GM18519 (cell line): ENCODE results near the gene IKZF3.
"Not testable (repeated sequence)": the region's sequence is repeated elsewhere in the genome, so short reads cannot be mapped to it uniquely, and the experiment has no call there.

Source experiments
- ATAC-seq: cut with Tn5 transposase; IDR thresholded peaks from one replicate; pipeline ENCODE4 v1.9.1; 2021; ENCODE audit warnings: mild to moderate bottlenecking, moderate library complexity; ENCODE audit not compliant: unreplicated experiment, low FRiP score

The IKZF3 gene

DNA sequence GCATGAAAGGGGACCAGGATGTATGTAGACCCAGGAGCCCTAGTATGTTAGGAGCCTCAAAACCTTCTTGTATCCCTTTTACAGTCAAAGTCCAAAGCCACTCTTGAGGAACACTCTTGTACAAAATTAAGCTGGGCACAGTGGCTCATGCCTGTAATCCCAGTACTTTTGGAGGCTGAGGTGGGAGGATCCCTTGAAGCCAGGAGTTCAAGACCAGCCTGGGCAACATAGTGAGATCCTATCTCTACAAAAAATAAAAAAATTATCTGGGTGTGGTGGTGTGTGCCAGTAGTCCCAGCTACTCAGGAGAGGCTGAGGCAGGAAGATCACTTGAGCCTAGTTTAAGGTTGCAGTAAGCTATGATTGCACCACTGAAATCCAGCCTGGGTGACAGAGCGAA lies 138.2 kb downstream of the IKZF3 start:
- ATAC-seq: not testable (repeated sequence)

DNA sequence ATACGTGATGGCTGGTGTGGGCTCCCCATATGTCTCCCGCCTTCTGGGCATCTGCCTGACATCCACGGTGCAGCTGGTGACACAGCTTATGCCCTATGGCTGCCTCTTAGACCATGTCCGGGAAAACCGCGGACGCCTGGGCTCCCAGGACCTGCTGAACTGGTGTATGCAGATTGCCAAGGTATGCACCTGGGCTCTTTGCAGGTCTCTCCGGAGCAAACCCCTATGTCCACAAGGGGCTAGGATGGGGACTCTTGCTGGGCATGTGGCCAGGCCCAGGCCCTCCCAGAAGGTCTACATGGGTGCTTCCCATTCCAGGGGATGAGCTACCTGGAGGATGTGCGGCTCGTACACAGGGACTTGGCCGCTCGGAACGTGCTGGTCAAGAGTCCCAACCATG lies 139.4 kb downstream of the IKZF3 start:
- no peak for ATAC-seq

DNA sequence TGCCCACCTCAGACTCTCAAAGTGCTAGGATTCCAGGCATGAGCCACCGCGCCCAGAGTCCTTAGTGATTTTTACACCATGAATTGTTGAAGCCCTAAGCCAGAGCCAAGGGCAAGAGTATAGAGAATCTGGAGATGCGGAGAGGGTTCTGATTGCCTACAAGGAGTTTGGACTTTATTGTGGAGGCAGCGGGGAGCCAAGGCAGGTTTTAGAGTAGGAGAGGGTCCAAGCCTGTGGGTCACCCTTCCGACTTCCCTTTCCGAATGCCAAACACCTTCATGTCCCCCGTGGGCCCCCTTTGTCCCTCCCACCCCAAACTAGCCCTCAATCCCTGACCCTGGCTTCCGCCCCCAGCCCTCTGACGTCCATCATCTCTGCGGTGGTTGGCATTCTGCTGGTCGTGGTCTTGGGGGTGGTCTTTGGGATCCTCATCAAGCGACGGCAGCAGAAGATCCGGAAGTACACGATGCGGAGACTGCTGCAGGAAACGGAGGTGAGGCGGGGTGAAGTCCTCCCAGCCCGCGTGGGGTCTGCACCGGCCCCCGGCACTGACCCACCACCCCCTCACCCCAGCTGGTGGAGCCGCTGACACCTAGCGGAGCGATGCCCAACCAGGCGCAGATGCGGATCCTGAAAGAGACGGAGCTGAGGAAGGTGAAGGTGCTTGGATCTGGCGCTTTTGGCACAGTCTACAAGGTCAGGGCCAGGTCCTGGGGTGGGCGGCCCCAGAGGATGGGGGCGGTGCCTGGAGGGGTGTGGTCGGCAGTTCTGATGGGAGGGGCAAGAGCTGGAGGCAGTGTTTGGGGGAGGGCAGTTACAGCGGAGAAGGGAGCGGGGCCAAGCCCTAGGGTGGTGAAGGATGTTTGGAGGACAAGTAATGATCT lies 140.9 kb downstream of the IKZF3 start:
- no peak for ATAC-seq

DNA sequence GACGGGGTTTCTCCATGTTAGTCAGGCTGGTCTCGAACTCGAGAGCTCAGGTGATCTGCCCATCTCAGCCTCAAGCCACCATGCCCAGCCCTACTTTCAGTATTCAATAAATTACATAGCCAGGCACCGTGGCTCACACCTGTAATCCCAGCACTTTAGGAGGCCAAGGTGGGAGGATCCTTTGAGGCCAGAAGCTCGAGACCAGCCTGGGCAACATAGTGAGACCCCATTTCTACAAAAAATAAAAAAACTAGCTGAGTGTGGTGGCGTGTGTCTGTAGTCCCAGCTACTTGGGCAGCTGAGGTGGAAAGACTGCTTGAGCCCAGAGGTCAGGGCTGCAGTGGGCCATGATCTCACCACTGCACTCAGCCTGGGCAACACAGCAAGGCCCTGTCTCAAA lies 142.0 kb downstream of the IKZF3 start:
- ATAC-seq: no peak

DNA sequence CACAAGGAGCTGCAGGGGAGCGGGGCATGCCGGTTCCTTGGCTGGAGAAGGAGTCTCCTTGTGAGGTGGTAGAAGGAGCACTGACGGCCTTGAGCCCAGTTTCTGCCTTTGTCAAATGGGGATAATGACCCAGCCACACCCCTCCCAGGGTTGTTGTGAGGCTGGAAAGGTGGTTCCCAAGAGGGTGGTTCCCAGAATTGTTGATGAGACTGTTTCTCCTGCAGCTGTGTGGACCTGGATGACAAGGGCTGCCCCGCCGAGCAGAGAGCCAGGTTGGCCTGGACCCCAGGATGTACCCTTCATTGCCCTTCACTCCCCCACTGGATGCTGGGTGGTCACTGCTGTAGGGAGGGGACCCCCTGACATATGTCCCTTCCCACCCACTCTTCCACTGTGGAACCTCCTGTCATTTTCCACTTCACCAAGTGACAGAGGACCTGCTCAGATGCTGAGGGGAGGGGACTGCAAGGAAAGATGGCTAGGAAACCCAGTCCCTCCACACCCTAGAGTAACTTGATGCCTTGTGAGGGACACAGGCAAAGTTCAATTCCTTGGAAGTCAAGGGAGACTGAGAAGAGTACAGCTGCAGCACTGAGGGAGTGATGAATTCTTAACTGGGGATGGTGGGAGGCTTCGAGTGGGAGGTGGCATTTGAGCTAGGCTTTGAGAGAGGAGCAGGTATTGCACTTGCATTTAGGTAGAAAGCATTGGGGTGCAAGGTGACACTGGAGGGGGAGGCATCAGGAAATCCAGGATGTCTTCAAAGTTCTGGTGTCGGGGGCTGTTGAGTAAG lies 144.4 kb downstream of the IKZF3 start:
- ATAC-seq: no peak

DNA sequence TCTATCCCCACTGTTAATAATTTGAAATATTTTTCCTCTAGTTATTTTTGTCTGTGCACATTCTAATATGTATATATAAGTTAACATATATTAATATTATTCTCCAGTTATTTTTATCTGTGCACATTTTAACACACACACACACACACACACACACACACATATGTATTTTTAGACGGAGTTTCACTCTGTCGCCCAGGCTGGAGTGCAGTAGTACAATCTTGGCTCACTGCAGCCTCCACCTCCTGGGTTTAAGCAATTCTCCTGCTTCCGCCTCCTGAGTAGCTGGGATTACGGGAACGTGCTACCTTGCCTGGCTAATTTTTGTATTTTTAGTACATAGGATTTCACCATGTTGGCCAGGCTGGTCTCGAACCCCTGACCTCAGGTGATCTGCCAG lies 146.5 kb downstream of the IKZF3 start:
- no peak for ATAC-seq

DNA sequence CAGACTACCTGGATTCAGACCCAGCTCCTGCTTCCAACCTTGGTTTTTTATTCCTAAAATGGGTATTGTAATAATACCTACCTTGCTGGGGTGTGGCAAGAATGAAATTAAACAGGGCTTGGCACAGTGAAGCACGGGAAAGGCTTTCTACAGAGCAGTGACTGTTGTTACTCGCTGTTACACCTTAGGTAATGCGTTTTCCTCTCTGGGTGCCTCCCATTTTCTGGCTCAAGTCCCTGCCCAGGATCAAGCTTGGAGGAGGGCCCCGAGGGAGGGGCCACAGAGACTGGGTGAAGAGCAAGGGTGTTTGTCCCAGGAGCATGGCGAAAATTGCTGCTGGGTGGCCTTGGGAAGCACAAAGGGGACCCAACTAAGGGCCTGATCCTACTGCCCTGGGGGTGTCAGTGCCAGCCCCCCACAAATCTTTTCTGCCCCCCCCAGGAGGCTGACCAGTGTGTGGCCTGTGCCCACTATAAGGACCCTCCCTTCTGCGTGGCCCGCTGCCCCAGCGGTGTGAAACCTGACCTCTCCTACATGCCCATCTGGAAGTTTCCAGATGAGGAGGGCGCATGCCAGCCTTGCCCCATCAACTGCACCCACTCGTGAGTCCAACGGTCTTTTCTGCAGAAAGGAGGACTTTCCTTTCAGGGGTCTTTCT lies 147.1 kb downstream of the IKZF3 start:
- no peak for ATAC-seq

DNA sequence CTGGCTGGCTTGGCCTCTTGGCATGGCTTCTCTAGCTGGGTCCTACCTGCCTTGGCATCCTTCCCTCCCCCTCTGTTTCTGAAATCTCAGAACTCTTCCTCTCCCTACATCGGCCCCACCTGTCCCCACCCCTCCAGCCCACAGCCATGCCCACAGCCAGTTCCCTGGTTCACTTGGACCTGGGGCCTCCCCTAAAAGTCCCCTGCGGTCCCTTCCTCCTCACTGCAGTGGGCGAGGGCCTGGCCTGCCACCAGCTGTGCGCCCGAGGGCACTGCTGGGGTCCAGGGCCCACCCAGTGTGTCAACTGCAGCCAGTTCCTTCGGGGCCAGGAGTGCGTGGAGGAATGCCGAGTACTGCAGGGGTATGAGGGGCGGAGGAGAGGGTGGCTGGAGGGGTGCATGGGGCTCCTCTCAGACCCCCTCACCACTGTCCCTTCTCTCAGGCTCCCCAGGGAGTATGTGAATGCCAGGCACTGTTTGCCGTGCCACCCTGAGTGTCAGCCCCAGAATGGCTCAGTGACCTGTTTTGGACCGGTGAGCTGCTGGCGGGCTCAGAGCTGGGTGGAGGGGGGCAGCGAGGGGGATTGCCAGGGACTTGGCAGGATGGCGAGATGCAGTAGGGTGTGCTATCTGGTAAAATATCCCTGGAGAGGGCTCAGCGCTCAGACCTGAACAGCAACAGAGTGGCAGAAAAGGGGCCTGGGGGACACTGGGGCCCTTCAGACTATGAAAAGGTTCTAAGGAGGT lies 147.9 kb downstream of the IKZF3 start:
- no peak for ATAC-seq

DNA sequence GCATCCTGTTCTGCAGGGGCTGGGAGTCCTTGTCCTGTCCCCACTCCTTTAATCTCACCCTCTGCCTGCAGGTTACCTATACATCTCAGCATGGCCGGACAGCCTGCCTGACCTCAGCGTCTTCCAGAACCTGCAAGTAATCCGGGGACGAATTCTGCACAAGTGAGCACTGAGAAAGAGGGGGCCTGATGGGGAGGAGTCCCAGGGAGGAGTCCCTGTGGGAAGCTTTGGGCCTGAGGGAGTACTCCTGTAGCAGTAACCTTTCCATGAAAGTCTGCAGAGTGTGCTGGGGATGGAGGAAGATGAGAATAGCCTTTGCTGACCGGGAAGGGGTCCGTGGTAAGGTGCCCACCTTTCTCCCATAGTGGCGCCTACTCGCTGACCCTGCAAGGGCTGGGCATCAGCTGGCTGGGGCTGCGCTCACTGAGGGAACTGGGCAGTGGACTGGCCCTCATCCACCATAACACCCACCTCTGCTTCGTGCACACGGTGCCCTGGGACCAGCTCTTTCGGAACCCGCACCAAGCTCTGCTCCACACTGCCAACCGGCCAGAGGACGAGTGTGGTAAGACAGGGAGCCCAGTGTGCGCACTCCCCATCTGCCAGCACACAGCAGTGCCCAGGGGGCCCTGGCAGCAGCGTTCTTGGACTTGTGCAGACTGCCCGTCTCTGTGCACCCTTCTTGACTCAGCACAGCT lies 148.6 kb downstream of the IKZF3 start:
- no peak for ATAC-seq

DNA sequence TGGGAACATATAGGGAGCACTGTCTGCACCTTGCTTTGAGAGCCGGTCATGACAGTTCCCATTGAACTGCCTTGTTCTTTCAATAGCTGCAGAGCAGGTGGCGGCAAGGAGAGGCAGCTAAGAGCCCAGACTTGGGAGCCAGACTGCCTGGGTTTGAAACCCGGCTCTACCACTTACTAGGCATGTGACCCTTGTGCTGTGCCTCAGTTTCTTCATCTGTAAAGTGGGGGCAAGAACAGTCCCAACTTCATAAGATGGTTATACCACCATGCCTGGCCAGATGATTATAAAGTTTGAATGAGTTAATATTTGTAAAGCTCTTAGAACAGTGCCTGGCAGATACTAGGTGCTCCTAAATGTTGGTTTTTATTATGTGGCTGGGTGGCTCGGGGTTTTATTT lies 149.9 kb downstream of the IKZF3 start:
- ATAC-seq: no peak

DNA sequence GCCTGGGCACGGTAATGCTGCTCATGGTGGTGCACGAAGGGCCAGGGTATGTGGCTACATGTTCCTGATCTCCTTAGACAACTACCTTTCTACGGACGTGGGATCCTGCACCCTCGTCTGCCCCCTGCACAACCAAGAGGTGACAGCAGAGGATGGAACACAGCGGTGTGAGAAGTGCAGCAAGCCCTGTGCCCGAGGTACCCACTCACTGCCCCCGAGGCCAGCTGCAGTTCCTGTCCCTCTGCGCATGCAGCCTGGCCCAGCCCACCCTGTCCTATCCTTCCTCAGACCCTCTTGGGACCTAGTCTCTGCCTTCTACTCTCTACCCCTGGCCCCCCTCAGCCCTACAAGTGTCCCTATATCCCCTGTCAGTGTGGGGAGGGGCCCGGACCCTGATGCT lies 152.3 kb downstream of the IKZF3 start:
- ATAC-seq: no peak

DNA sequence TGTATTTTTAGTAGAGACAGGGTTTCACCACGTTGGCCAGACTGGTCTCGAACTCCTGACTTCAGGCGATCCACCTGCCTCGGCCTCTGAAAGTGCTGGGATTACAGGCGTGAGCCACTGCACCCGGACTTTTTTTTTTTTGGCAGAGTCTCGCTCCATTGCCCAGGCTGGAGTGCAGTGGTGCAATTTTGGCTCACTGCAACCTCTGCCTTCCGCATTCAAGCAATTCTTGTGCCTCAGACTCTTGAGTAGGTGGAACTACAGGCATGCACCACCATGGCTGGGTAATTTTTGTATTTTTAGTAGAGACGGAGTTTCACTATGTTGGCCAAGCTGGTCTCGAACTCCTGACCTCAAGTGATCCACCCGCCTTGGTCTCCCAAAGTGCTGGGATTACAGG lies 153.0 kb downstream of the IKZF3 start:
- ATAC-seq: not testable (repeated sequence)

DNA sequence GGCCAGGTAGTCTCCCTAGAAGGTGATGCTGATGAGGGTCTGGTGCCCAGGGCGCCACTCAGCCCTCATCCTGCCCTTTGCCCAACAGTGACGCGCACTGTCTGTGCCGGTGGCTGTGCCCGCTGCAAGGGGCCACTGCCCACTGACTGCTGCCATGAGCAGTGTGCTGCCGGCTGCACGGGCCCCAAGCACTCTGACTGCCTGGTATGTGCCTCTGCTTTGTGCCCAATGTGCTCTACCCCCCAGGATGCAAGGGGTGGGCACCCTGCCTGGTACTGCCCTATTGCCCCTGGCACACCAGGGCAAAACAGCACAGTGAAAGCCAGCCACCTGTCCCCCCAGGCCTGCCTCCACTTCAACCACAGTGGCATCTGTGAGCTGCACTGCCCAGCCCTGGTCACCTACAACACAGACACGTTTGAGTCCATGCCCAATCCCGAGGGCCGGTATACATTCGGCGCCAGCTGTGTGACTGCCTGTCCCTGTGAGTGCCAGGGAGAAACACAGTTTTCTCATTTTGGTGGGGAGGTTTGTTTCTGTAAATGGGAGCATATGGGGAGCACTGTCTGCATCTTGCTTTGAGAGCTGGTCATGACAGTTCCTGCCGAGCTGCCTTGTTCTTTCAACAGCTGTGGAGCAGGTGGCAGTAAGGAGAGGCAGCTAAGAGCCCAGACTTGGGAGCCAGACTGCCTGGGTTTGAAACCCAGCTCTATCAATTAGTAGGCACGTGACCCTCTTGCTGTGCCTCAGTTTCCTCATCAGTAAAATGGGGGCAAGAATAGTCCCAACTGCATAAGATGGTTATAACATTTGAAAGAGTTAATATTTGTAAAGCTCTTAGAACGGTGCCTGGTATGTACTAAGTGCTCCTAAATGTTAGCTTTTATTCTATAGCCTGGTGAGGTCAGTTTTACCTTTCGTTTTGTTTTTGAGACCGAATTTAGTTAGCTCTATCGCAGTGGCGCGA lies 153.8 kb downstream of the IKZF3 start:
- ATAC-seq: no peak

DNA sequence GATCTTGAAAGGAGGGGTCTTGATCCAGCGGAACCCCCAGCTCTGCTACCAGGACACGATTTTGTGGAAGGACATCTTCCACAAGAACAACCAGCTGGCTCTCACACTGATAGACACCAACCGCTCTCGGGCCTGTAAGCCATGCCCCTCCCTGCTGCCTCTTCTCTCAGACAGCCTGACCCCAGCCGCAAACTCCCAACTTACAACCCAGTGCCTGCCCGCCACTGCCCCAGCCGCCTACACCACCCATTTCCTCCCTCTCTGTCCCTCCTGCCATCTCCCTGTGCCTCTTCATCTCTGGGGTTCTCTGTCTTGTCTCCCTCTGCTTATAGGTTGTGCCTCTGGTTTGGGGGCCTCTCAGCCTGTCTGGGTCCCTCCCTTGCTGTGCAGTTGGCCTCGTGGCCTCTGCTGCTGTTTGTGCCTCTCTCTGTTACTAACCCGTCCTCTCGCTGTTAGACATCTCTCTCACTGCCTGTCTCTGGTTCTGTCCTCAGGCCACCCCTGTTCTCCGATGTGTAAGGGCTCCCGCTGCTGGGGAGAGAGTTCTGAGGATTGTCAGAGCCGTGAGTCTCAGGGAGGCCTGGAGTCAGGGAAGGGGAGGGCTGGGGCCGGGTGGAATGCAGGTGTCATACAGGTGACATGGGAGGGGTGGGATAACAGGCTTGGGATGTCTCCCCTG lies 154.7 kb downstream of the IKZF3 start:
- no peak for ATAC-seq
